GM18907 (cell line): Measurements from ENCODE around the gene MRGPRG.
"Not testable (repeated sequence)": the region's sequence is repeated elsewhere in the genome, so short reads cannot be mapped to it uniquely, and the experiment has no call there.

Experiments used
- ATAC-seq: cut with Tn5 transposase; IDR thresholded peaks from one replicate; pipeline ENCODE4 v1.9.1; 2021; ENCODE audit warnings: mild to moderate bottlenecking, moderate library complexity; ENCODE audit not compliant: unreplicated experiment

The MRGPRG gene

GRCh38 chr11:3177931-3178330 lies 40.7 kb downstream of the MRGPRG start:
- ATAC-seq: no peak

GRCh38 chr11:3176487-3176886 lies 42.1 kb downstream of the MRGPRG start:
- ATAC-seq: no peak

GRCh38 chr11:3175194-3175593 lies 43.4 kb downstream of the MRGPRG start:
- ATAC-seq: no peak

DNA sequence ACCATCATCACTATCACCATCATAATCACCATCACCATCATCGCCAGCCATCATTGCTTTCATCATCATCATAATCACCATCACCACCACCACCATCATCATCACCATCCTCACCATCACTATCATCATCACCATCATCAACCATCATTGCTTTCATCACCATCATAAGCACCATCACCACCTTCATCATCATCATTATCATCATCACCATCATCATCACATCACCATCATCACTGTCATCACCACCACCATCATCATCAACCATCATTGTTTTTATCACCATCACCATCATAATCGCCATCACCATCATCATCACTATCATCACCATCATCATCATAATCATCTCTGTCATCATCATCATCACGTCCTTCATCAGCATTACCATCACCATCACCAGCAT lies 44.2 kb downstream of the MRGPRG start:
- no peak for ATAC-seq

DNA sequence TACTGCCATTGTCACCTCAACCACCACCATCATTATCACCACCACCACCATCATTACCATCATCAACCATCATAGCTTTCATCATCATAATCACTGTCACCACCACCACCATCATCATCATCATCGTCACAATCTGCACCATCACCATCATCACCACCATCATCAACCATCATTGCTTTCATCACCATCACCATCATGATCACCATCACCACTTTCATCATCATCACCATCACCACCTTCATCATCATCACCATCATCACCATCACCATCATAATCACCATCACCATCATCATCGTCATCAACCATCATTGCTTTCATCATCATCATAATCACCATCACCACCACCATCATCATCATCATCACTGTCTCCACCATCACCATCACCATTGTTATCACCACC lies 44.8 kb downstream of the MRGPRG start:
- no peak for ATAC-seq

GRCh38 chr11:3171931-3172560 lies 46.6 kb downstream of the MRGPRG start:
- no peak for ATAC-seq

- ATAC-seq: no peak
These were observed 47.6 kb downstream of the MRGPRG start for GRCh38 chr11:3170756-3171650.

DNA sequence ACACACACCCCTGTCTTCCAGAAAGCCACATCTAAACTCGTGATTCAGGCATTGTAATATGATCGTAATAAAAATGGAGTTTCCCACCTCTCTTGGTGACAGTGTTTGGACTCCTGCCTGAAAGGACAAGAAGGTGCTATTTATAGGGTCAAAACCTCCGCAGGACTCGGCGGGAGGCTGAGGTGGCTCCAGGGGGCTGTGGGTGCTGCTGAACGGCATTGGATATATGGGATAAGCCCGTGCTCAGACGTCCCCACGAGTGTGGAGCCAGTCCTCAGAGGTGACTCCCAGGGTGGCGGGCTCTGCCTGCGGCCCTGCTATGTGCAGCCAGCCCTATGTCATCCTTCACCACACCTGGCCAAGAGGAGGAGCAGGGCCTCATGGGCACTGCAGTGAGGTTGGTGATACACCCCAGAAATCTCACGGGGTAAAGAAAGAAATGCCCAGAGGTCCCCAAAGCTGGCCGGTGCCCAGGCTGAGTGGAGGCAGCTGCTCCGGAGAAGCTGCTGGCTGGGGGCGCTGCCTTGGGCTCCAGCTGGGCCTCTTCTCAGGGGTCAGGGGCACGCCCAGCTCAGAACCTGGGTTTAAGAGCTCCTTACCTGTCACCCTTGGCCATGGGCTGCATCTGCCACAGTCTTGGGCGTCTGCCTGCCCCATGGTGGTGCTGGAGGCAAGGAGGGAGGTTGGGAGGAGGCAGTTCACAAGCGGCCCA lies 48.4 kb downstream of the MRGPRG start:
- no peak for ATAC-seq

GRCh38 chr11:3169255-3170043 lies 49.2 kb downstream of the MRGPRG start:
- no peak for ATAC-seq

DNA sequence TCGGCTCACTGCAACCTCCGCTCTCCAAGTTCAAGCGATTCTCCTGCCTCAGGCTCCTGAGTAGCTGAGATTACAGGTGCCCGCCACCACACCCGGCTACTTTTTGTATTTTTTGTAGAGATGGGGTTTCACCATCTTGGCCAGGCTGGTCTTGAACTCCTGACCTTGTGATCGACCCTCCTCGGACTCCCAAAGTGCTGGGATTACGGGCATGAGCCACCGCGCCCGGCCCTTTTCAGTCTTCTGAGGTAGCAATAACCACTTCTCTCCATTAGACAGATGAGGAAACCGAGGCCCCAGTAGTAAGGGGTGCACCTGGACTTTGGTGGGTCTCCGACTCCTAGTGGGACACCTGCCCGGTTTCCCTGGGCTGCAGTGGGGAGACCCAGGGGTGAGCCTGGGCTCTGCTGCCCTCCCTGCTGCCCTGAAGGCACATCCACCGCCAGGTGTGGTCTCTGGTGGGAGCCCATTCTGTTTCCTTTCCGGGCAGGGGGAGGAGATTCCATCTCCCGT lies 49.8 kb downstream of the MRGPRG start:
- ATAC-seq: not testable (repeated sequence)
